ENCODE data around the gene GLG1.
"Not testable (repeated sequence)": the region's sequence is repeated elsewhere in the genome, so short reads cannot be mapped to it uniquely, and the experiment has no call there.

GLG1 gene

GRCh38 chr16:74524117-74524516 is 82.8 kb downstream of the GLG1 start:
- no peak for DNase-seq

GRCh38 chr16:74523706-74524105 is 83.2 kb downstream of the GLG1 start:
- not testable (repeated sequence) for DNase-seq

GRCh38 chr16:74522160-74522559 is 84.8 kb downstream of the GLG1 start:
- DNase-seq: no peak

GRCh38 chr16:74521691-74522090 is 85.2 kb downstream of the GLG1 start:
- DNase-seq: no peak

- not testable (repeated sequence) for DNase-seq
These were observed 88.0 kb downstream of the GLG1 start for GRCh38 chr16:74518934-74519333.

GRCh38 chr16:74511961-74512360 is 95.0 kb downstream of the GLG1 start:
- no peak for DNase-seq

GRCh38 chr16:74505011-74505410 is 101.9 kb downstream of the GLG1 start:
- DNase-seq: no peak

- no peak for DNase-seq
These were observed 103.5 kb downstream of the GLG1 start for GRCh38 chr16:74503412-74503811.

GRCh38 chr16:74501484-74502478 is 105.1 kb downstream of the GLG1 start:
- no peak for DNase-seq

- DNase-seq: no peak
These were observed 106.0 kb downstream of the GLG1 start for GRCh38 chr16:74500907-74501306.

- no peak for DNase-seq
These were observed 107.8 kb downstream of the GLG1 start for GRCh38 chr16:74499114-74499513.

GRCh38 chr16:74497761-74498160 is 109.2 kb downstream of the GLG1 start:
- no peak for DNase-seq

- no peak for DNase-seq
These were observed 110.9 kb downstream of the GLG1 start for GRCh38 chr16:74496054-74496453.

GRCh38 chr16:74492976-74493375 is 113.9 kb downstream of the GLG1 start:
- no peak for DNase-seq

- no peak for DNase-seq
These were observed 119.0 kb downstream of the GLG1 start for GRCh38 chr16:74487634-74488495.

- DNase-seq: no peak
These were observed 121.0 kb downstream of the GLG1 start for GRCh38 chr16:74485916-74486315.

GRCh38 chr16:74480150-74481029 is 126.5 kb downstream of the GLG1 start:
- no peak for DNase-seq

- no peak for DNase-seq
These were observed 129.7 kb downstream of the GLG1 start for GRCh38 chr16:74477226-74477625.

- no peak for DNase-seq
These were observed 132.5 kb downstream of the GLG1 start for GRCh38 chr16:74474416-74474815.

- no peak for DNase-seq
These were observed 134.4 kb downstream of the GLG1 start for GRCh38 chr16:74472540-74472939.

GRCh38 chr16:74472010-74472409 is 134.9 kb downstream of the GLG1 start:
- no peak for DNase-seq

GRCh38 chr16:74469946-74470478 is 136.9 kb downstream of the GLG1 start:
- DNase-seq: no peak
